Testis (tissue), 5 donors: ENCODE data around the gene TRIB2. TPM values are rescaled to one million over a fixed set of nuclear protein-coding genes. Genes with fewer than 3 reads are reported as not detected.

ENCODE experiments used
- DNase-seq: peaks from one replicate; pipeline ENCODE4 v3.0.0-alpha.2; 2019
- H3K27ac ChIP-seq, 2 donors: fragments of 200-600 bp; sonication (generic); one replicate each; pipeline ENCODE4 v1.5.1; 2019
- H3K27me3 ChIP-seq: fragments of 200-600 bp; sonication (generic); one replicate; pipeline ENCODE4 v1.5.1; 2019
- H3K36me3 ChIP-seq: fragments of 200-600 bp; sonication (generic); one replicate; pipeline ENCODE4 v1.5.1; 2017; ENCODE audit warnings: low read depth; ENCODE audit errors: missing control alignments
- H3K4me1 ChIP-seq: fragments of 200-600 bp; sonication (generic); one replicate; pipeline ENCODE4 v1.5.1; 2019
- H3K4me3 ChIP-seq, 2 donors: fragments of 200-600 bp; sonication (generic); one replicate each; pipeline ENCODE4 v1.5.1; 2017 to 2019
- H3K9me3 ChIP-seq: fragments of 200-600 bp; sonication (generic); one replicate; pipeline ENCODE4 v1.5.1; 2017
- CTCF ChIP-seq, 3 experiments: fragments of 450-650 bp in 2 of 3; fragments of 200-600 bp in 1 of 3; sonication (generic) in 1 of 3; IDR thresholded peaks; one replicate each; pipeline ENCODE4 v1.5.1; 2016 to 2019; ENCODE audit warnings: antibody characterized with exemption in 3 of 3, mild to moderate bottlenecking in 2 of 3, moderate library complexity in 1 of 3
- POLR2A ChIP-seq: fragments of 450-650 bp; IDR thresholded peaks from one replicate; pipeline ENCODE4 v1.6.1; 2017; ENCODE audit warnings: antibody characterized with exemption, mild to moderate bottlenecking, moderate library complexity
- WGBS, 2 donors: methylation state at CpG; one replicate each; pipeline ENCODE4 v1.1.5; 2018; 5-methylcytosine and 5-hydroxymethylcytosine counted together
- intact Hi-C: fragments of 100-400 bp; cut with DNase I; formaldehyde crosslinking; loops from one replicate; pipeline ENCODE4 v1.15.1; 2023; ENCODE audit warnings: low total_unique reads
- long read RNA-seq, 2 donors: transcript quantifications; one replicate each; lab custom pipeline, GENCODE V29; 2026
- polyA plus RNA-seq: library from polyadenylated mRNA; stranded (reverse); fragments of 350-450 nt; fragmentation: Illumina TruSeq; extraction: RNeasy Lipid Tissue Mini Kit (QIAGEN cat#74804); gene quantifications from one replicate; pipeline ENCODE4 v1.2.3, GENCODE V29; 2014; ENCODE audit warnings: low read depth, low replicate concordance; ENCODE audit not compliant: insufficient read depth
- total RNA-seq, 2 donors: library from RNA; depleted of rRNA; stranded (reverse); fragments of >200 nt; gene quantifications; one replicate each; pipeline ENCODE4 v1.2.3, GENCODE V29; 2016

Gene TRIB2
- total RNA-seq (100 to 1,000 TPM; 189 to 190 TPM), polyA plus RNA-seq (54.9 TPM)
- long read RNA-seq, donor 1, full-length matches to known transcripts: 44 of 44 reads
- long read RNA-seq, donor 1, partial matches to known transcripts: 0 of 44 reads
- long read RNA-seq, donor 1, other reads (novel, unspliced or antisense): 0 of 44 reads
- long read RNA-seq, donor 2, full-length matches to known transcripts: 27 of 27 reads
- long read RNA-seq, donor 2, partial matches to known transcripts: 0 of 27 reads
- long read RNA-seq, donor 2, other reads (novel, unspliced or antisense): 0 of 27 reads

DNA sequence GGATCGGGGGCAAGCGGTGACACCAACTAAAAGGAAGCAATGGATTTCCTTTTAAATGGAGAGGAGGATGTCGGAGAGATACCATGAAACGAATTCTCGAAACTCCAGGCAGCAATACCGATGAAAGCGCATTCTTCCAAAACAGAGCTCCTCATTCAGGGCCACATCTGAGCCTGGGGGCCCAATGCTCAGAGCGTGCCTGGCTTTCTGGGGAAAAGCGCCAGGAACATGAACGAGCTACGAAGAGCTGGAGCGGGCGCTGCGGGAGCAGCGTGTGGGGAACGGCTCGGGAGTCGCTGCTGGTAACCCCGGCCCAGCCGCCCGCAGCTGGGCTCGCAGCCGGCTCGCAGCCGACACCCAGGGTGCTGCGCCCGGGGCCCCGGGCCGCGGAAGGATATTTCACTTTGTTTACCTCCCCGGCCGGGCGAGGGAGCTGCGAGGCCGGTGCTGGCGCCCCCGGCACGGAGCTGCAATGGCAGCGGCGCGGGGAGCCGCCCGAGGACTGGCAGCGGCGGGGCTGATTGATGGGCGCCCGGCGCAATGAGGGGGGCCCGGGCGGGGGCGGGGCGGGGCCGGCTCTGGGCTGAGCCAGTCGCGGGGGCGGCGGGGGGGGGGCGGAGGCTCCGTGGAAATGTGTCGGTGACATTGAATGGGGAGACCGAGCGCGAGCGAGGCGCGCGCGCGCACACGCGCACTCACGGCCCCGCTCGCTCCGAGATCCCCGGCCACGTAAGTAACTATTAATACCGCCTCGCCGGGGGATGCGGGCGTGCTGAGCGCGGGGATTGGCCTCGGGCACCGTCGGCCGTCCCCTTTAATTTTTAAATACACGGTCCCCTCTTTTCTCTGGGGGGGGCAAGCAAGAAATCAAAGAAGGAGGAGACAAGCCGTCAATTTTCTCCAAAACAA lies at the start of gene TRIB2:
Gene TRIB2 (plus strand): TSS at position 655 of the 909 bp plus-strand sequence. CDS start 1,372 bp downstream, outside the sequence.
- DNase-seq: peak; percentile 94
- Histone ChIP-seq H3K27me3 (no peaks in the 10 kb centered on the region), H3K9me3 (no peaks in the 10 kb centered on the region), H3K36me3 (no peaks in the 10 kb centered on the region), H3K4me3 (peak within 1 kb of the TSS; percentile 85 to 95), H3K27ac (peak within 1 kb of the TSS; percentile 96 to 98), H3K4me1 (peaks cover 24% of the 10 kb centered on the region)
- intact Hi-C loops: no loop called here
- TF ChIP-seq CTCF (IDR thresholded peaks at IDR 0.05): peak in 1 of 3 experiments; percentile 5
- no peak for TF ChIP-seq POLR2A
- WGBS, 2 donors: 0 to 1% methylated on average over 22 to 60 of the region's 90 CpGs

DNA sequence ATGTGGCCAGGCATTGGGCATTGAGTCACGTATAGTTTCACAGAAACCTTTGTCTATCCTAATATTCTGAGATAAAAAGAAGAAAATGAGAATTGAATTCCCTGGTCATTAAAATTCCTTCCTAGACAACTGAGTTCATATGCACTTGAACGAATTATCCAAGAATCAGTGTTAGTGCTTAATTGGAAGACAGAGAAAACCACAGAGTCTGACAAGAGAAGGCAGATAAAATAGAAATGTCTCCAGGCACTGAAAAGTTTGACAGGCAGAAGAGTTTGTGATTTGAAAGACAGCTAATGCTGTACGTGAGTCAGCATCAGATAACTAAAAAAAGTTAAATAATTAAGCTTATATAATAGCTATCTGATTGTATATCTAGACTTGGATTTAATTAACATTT lies 47.7 kb upstream of the TRIB2 start:
- TF ChIP-seq CTCF (IDR thresholded peaks at IDR 0.05) (no peak), POLR2A (no peak)
- no peaks in the 10 kb centered on the region for H3K9me3 ChIP-seq
- no peak for DNase-seq
- 81 to 88% methylated on average over 3 of the region's 3 CpGs for WGBS, 2 donors
- H3K36me3 ChIP-seq: no peaks in the 10 kb centered on the region
- no peaks in the 10 kb centered on the region for H3K4me1 ChIP-seq
- H3K27me3 ChIP-seq: no peaks in the 10 kb centered on the region
- H3K4me3 ChIP-seq: no peak overlapping the region
- no peak overlapping the region for H3K27ac ChIP-seq
- intact Hi-C loops: no loop called here

DNA sequence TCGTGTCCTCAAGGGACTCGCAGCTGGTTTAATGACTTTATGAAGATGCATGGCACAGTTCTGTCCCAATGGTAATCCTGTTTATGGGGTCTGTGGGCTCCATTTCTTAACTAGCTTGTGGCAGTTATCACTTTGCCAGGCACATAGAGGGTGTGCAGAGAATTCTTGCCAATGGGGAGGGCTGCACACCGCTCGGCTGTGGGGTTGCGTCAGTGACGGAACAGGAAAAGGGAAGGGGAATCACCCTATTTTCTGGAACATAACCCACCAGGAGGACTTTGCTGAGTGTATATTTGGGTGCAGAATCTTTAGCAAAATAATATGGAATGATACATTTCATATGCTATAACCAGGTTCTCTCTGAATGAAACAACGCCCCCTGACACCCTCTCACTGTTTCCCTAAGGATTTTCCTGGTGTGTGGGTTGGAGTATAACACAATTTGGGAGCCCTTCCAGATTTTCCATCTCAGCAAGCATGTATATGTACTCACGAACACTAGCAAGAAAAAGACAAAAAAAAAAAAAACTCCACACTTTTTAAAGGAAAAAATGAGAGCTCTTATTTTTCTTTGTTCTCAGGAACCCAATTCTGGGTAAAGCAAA lies 43.9 kb upstream of the TRIB2 start:
- intact Hi-C loops: no loop called here
- H3K27me3 ChIP-seq: no peaks in the 10 kb centered on the region
- TF ChIP-seq CTCF (IDR thresholded peaks at IDR 0.05): no peak
- TF ChIP-seq POLR2A: no peak
- DNase-seq: no peak
- H3K4me3 ChIP-seq: no peak overlapping the region
- no peak overlapping the region for H3K27ac ChIP-seq
- peaks cover 14% of the 10 kb centered on the region for H3K4me1 ChIP-seq
- H3K9me3 ChIP-seq: no peaks in the 10 kb centered on the region
- WGBS, 2 donors: 93 to 95% methylated on average over 8 of the region's 8 CpGs
- H3K36me3 ChIP-seq: no peaks in the 10 kb centered on the region

DNA sequence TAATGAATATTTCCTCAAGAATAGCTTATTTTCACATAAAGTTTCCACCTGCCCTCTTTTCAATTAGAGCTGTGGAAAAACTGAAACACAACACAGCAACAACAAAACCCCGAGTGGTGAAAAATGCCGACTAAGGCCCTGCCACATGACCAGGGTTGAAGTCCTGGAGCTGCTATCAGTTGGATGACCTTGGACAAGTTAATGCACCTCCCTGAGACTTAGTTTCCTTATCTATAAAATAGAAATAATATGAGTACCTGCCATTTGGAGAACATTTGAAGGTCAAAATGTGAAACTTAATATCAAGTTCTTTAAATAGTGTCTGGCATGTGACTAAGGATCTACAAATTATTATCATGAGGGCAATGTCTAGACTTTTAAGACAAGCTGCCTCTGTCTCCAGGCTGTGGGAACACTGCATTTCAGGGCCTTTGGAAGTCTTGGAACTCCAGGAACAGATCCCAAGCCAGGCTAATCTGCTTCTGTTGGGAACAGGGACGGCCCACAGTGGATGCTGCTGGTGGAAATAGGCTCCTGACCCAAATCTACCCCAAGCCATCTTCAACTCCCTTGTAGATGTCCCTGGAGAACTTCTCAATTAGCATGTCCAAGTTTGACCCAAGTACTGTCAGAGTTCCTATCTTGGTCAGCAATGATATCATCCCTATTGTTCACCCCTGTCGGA lies 42.0 kb upstream of the TRIB2 start:
- 30 to 56% methylated on average over 4 of the region's 4 CpGs for WGBS, 2 donors
- Histone ChIP-seq H3K27me3 (no peaks in the 10 kb centered on the region), H3K4me3 (no peak overlapping the region), H3K4me1 (peaks cover 14% of the 10 kb centered on the region), H3K27ac (peak overlapping the region; percentile 60 to 62), H3K9me3 (no peaks in the 10 kb centered on the region), H3K36me3 (no peaks in the 10 kb centered on the region)
- DNase-seq: peak; percentile 53
- TF ChIP-seq POLR2A: no peak
- TF ChIP-seq CTCF (IDR thresholded peaks at IDR 0.05): no peak
- intact Hi-C loops: no loop called here
